ENCODE results near the gene CHST6.
"Not testable (repeated sequence)": the region's sequence is repeated elsewhere in the genome, so short reads cannot be mapped to it uniquely, and the experiment has no call there.

CHST6 gene
- total RNA-seq, result 0 to 0.13 reads per million in 2 donors

DNA sequence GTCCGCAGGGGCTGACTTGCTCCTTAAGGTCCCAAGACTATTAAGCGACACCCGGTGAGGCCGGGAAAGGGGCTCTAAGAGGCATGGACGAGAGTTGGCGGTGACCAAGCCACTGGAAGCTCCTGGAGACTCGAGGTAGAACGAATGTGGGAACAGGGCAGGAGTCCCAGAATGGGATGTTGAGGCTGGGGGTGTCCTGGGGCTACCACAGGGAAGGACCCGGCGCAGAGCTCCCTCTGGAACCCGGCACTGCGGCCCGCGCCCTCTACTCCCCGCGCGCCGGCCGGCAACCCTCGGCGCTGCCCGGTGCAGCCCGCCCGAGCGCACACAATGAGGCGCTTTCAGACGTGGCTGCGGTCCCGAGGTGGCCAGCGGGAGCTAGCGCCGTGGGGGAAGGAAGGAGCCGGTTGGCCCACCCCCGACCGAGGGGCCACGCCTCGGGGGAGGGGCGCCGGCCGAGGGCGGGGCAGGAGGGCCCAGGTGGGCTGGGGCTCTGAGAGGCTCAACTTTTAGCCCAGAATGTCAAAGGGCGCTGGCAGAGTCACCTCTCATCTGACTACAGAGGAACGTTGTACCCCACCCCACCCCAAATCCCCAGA, at the start of gene CHST6:
Gene CHST6, minus strand, starts transcription at position 366 of the 599 bp plus-strand sequence. CDS start 15,613 bp downstream, outside the sequence.
- peak in 1 of 5 experiments; percentile 22 for DNase-seq

- DNase-seq, result not testable (repeated sequence)
These were observed 47.2 kb upstream of the CHST6 start for GRCh38 chr16:75542462-75542861.

GRCh38 chr16:75541236-75541635, 46.0 kb upstream of the CHST6 start:
- no peak for DNase-seq

DNA sequence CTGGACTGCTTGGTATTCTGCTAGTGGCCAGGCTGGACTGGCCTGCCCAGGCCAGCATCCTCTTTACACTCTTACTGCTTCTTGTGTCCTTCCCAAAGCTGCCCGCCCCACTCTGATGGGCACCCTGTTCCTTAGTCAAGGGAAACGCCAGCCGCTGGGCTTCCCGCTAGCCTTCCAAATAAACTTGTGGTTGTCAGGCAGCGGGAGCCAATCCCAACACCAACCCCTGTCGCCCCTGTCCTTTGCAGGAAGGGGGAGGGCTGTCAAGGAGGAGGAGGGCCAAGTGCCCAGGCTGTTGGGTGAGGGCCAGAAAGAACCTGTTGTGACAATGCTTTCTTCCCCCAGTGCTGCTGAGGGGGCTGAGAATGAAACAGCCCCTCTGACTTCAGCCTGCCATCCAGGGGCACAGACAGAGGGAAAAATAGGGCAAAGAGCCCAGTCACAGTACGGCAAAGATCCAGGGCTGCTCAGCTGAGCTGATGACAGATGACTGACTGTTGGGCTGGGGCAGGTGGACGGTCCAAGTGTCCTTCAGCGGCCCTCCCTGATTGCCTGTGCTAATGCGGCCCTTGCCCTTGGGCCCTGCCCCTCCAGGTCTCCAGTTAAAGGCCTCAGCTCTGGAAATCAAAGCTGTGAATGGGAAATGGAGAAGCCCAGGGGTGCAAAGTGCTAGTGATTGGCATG, 43.8 kb upstream of the CHST6 start:
- not testable (repeated sequence) for DNase-seq

- no peak for DNase-seq
These were observed 42.5 kb upstream of the CHST6 start for GRCh38 chr16:75537776-75538175.

- DNase-seq, result no peak
These were observed 40.7 kb upstream of the CHST6 start, which contains the start of gene CHST5 for GRCh38 chr16:75535901-75536300. TSS of gene CHST5 (minus strand) at chr16:75536108. CDS start at chr16:75530384, 5,724 bp downstream.

- DNase-seq, result no peak
These were observed 40.1 kb upstream of the CHST6 start for GRCh38 chr16:75535211-75535843.

DNA sequence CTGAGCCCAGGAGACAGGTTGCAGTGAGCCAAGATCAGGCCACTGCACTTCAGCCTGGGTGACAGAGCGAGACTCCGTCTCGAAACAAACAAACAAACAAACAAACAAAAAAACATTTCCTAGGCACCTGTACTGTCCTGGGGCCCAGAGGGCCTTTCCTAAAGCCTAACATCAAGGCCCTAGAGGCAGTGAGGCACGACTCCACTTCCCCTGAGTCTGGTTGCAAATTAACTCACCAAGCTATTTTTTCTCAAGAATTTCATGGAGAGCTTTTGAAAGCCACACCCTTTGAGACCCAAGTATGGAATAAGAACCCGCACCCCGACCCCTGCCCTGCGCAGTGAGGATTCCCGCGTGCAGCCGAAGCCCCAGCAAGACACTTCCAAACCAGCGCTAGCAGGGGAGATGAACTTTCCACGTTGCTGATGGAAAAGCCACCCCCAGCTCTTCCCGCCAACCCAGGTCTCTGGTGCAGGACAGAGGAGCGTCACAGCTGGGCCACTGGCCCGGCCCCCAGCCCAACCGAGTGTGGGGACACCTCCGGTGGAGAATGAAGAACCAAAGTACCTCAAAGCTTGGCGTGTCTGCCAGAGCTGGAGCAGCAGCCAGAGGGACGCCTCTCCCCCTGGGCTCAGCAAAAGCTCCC, 39.4 kb upstream of the CHST6 start:
- DNase-seq, result no peak

DNA sequence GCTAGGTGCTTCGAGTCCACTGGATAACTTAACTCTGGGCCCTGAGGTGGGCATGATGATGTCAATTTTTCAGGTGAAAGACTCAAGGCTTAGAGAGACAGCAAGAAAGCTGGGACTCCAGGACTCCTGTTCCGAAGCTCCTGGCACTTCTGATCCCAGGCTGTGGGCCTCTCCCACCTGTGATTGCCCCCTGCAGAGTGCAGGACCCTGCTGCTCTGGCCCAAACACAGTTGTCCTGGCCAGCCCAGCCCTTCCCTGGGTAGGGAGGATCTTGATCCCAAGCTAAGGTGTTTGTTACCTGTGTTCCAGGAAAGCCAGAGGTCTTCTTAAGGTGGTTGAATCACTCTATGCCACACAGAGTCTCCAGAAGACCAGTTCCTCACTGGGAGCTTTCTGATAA, 37.5 kb upstream of the CHST6 start:
- no peak for DNase-seq

GRCh38 chr16:75532142-75532765, 37.0 kb upstream of the CHST6 start:
- no peak for DNase-seq

GRCh38 chr16:75529959-75530358, 34.7 kb upstream of the CHST6 start:
- no peak for DNase-seq

DNA sequence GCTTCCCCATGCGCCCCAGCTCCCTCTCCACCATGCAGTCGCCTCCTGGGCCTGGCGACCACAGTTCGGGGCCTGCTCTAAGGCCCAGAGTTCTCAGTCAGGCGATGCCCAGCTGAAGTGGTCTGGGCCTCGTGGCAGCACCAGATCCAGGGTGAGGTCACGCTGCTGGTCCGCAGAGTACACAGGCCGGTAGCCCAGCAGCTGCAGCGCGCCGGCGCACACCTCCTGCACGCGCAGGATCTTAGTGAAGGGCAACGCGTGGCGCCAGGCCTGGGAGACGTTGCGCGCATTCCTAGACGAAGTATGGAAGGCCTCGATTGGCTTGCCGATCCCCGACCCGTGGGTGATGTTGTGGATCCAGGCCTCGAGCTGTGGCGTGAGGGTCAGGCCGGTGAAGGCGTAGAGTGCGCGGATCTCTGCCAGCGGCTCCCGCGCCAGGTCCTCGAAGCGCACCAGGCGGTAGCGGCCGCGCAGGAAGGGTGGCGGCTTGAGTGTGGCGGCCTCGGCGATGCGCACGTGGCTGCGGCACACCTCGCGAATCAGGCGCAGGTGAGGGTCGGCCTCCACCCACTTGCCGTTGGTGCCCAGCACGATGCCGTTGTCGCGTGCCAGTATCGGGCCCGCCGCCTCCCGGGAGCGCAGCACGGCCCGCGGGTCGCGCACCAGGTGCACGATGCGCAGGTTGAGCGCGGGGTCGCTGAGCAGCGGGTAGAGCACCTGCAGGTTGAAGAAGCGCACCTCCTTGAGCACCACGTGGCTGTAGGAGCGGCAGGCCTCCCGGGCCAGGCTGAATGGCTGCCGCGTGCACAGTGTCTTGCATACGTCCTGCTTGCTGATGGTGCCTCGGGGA, 34.0 kb upstream of the CHST6 start:
- DNase-seq, result no peak

DNA sequence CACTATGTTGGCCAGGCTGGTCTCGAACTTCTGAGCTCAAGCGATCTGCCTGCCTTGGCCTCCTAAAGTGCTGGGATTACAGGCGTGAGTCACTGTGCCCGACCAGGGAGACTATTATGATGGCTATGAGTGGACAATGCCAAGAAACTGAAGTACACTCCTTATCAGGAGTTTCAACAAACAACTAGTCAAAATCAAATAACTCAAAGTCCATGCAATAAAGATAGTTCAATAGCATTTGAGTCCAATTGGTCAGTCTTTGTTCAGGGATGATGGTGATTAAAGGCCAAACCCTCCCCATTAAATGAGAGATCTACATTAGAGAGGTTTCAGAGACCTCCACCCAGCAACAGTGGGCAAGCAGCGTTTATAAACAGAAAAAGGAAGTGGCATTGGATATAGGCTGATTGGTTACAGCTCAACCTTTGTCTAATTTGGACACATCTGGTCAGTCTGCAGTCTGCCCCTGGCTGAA, 32.6 kb upstream of the CHST6 start:
- DNase-seq, result no peak

DNA sequence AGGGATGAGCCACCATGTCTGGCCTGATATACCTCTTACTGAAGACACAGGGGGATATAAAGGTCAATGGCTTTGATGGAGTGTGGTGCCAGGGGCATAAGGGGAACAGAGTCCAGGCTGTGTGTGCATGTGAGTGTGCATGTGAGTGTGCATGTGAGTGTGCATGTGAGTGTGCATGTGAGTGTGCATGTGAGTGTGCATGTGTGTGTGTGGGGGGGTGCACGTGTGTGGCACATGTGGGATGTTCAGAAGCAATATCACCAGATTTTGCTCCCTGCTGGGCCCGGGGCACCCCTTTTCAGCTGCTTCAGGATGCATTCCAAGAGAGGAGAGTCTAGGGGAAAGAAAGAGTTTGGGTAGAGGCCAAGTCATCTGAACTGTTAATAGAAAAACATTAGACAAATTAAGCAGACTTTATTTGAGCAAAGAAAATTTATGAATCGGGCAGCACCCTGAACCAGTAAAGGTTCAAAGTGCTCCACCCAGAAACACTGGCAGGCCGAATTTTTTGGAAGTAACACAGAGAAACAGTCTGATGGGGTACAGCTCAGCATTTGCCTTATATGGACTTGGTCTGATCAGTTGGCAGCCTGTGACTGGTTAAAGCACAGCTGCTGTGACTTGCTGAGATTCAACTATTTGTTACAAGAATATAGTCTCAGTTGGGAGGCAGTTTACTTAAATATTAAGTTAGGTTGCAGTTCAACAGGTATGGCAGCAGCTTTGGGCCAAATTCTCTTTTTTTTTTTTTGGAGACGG, 31.0 kb upstream of the CHST6 start:
- no peak for DNase-seq

DNA sequence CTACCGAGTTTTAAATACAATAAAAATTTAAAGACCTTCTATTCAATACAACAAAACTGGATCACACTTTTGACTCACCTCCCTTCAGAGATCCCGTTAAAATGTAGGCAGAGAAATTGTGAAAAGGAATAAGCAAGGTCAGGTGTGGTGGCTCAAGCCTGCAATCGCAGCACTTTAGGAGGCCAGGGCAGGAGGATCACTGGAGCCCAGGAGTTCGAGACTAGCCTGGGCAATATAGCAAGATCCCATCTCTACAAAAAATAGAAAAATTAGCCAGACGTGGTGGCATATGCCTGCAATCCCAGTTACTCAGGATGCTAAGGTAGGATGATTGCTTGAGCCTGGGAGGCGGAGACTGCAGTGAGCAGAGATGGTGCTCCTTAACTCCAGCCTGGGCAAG, 23.9 kb upstream of the CHST6 start:
- no peak for DNase-seq

DNA sequence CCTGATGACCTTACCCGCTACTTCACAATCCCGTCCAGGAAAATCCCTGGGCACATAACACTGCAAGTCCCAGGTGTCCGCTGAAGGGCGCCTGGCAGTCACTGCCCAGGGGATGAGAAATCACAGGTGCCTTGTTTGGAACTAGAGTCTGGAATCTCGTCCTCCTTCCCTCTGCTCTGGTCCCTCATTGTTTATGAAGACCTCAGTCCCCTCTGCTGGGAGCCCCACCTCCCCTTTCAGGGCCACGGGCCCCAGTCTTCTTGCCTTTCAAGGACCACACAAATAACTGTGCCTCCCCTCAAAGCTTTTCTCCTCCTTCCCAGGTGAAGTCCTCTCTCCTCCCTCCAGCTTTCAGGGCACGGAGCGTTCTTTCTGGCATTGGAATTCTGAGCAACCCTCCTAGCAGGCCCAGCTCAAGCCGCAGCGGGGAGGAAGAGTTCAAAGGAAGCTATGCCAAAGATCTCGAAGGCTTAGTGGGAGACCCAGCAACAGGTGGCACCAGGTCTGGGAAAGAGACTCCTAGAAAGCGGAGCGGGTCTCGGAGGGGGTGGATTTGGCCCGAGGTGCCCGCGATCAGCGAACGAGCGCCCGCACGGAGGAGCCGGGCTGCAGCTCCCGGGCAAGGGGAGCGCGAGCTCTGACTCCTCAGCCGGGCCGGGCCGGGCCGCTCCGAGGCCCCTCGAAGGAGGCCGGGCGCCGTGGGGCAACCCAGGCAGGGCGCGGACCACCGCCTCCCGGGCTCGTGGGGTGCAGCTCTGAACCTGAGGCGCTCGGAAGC, 21.1 kb upstream of the CHST6 start:
- peak in 2 of 5 experiments; percentile 4 to 44 for DNase-seq

DNA sequence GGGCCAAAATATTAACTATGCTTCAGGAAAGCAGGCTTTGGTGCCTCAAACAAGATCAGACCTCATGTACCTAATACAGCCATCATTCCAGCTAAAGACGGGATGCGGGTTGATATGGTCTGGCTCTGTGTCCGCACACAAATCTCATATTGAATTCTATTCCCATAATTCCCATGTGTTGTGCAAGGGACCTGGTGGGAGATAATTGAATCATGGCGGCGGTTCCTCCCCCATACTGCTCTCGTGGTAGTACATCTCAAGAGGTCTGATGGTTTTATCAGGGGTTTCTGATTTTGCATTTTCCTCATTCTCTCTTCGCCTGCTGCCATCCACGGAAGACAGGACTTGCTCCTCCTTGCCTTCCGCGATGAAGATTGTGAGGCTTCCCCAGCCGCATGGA, 19.1 kb upstream of the CHST6 start:
- no peak for DNase-seq

DNA sequence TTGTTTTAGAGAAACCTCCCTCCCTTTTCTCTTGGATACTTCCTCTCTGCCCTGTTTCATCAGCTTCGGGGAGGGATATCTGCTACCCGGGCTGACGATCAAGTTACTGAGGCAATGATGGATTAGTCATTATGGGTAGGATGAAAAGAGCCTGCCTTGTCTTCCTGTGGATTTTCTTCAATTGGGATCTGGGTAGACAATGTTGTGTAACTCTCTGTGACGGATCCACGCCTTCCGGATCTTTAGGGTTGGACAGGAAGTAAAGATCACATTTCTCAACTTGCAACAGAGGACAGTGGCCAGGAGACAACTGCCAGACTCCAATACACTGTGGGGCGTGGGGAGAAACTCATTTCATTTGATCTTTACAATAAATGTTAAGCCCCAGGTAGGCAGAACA, 11.3 kb upstream of the CHST6 start:
- DNase-seq, result no peak

DNA sequence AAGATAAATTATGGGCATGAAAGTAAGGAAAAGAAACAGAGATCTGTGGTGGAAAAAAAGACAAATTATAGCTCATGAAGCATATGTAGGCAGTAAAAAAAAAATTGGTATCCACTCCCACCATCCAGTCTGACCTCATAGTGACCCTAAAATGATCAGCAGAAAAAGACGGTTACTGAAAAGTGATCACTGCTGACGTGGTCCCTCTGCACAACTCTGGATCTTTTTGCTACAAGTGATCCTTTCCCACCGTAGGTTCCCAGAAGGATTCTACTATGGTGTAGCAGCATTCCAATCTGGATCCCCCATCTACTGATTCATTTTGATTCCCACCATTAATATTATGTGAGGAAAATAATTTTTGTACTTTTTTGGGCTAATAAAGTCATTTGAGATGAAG, 10.9 kb upstream of the CHST6 start:
- DNase-seq, result no peak

- DNase-seq, result no peak
These were observed 8.6 kb upstream of the CHST6 start for GRCh38 chr16:75503801-75504200.
